Stimulated activated CD4-positive, alpha-beta T cell treated with anti-CD3 and anti-CD28 coated beads, Interleukin-4, amount 100 ng/mL, for 48 hours (primary cell): ENCODE results near the gene AP3D1.

Experiments used
- DNase-seq, 2 donors: peaks; one replicate each; pipeline ENCODE4 v3.0.0-alpha.2; 2020; ENCODE audit warnings: low read depth in 2 of 2

Gene AP3D1

GRCh38 chr19:2084993-2085720 is 66.2 kb downstream of the AP3D1 start:
- DNase-seq, result peak; percentile 83 to 93

GRCh38 chr19:2083174-2083854 is 68.1 kb downstream of the AP3D1 start:
- peak in 1 of 2 donors; percentile 55 for DNase-seq

GRCh38 chr19:2081873-2082810 is 69.2 kb downstream of the AP3D1 start:
- no peak for DNase-seq

GRCh38 chr19:2080336-2080988 is 70.9 kb downstream of the AP3D1 start:
- no peak for DNase-seq

- DNase-seq, result no peak
These were observed 71.5 kb downstream of the AP3D1 start for GRCh38 chr19:2079865-2080301.

- no peak for DNase-seq
These were observed 72.1 kb downstream of the AP3D1 start for GRCh38 chr19:2079076-2079864.

- no peak for DNase-seq
These were observed 73.3 kb downstream of the AP3D1 start for GRCh38 chr19:2077833-2078619.

- no peak for DNase-seq
These were observed 74.0 kb downstream of the AP3D1 start for GRCh38 chr19:2077398-2077797.

GRCh38 chr19:2076526-2076944 is 74.8 kb downstream of the AP3D1 start:
- no peak for DNase-seq

GRCh38 chr19:2072757-2073551 is 78.4 kb downstream of the AP3D1 start:
- DNase-seq, result no peak

- no peak for DNase-seq
These were observed 80.2 kb downstream of the AP3D1 start for GRCh38 chr19:2070986-2071673.

GRCh38 chr19:2070436-2070827 is 80.9 kb downstream of the AP3D1 start:
- no peak for DNase-seq

- DNase-seq, result no peak
These were observed 86.4 kb downstream of the AP3D1 start for GRCh38 chr19:2064788-2065524.

- DNase-seq, result no peak
These were observed 87.0 kb downstream of the AP3D1 start for GRCh38 chr19:2064395-2064787.

GRCh38 chr19:2063824-2064223 is 87.5 kb downstream of the AP3D1 start:
- no peak for DNase-seq

GRCh38 chr19:2062770-2063169 is 88.6 kb downstream of the AP3D1 start:
- no peak for DNase-seq

- no peak for DNase-seq
These were observed 89.0 kb downstream of the AP3D1 start for GRCh38 chr19:2062389-2062729.
